Measurements from ENCODE around the gene CASQ1. TPM values are rescaled to one million over a fixed set of nuclear protein-coding genes. Genes with fewer than 3 reads are reported as not detected.

CASQ1 gene
- total RNA-seq, 4 donors from 2014 or later, result 0.95 TPM; not detected in 3

- Histone ChIP-seq H3K9me3 (no peaks in the 10 kb centered on the region), H3K4me1 (peaks cover 42 to 69% (median 56%) of the 10 kb centered on the region in 3 donors), H3K27me3 (no peaks in the 10 kb centered on the region), H3K36me3 (peaks cover 0 to 38% (median 14%) of the 10 kb centered on the region in 3 donors), H3K4me3 (peak overlapping the region; percentile 75 to 97 (median 95)), H3K27ac (peak overlapping the region; percentile 95 to 97 (median 96))
- no peak for DNase-seq
- WGBS, 2 donors, result 3 to 7% methylated on average over 8 to 9 of the region's 9 CpGs
- intact Hi-C loops (cut with DNase I), result loop anchor here (5.0 kb wide), 1 partner anchor 104 kb away; no protein-coding TSS in a partner anchor
- TF ChIP-seq POLR2A (IDR thresholded peaks at IDR 0.05) (no peak), CTCF (IDR thresholded peaks at IDR 0.05) (no peak)
Observed at GRCh38 chr1:160206036-160206389, 15.6 kb downstream of the CASQ1 start.

GRCh38 chr1:160206421-160207117, 16.2 kb downstream of the CASQ1 start:
- H3K4me1 ChIP-seq, result peaks cover 42 to 72% (median 56%) of the 10 kb centered on the region in 3 donors
- no peaks in the 10 kb centered on the region for H3K27me3 ChIP-seq
- TF ChIP-seq CTCF (IDR thresholded peaks at IDR 0.05), result no peak
- no peak for TF ChIP-seq POLR2A (IDR thresholded peaks at IDR 0.05)
- intact Hi-C loops (cut with DNase I), result loop anchor here (5.0 kb wide), 1 partner anchor 104 kb away; no protein-coding TSS in a partner anchor
- H3K4me3 ChIP-seq, result peak overlapping the region; percentile 75 to 97 (median 95)
- no peaks in the 10 kb centered on the region for H3K9me3 ChIP-seq
- 38 to 45% methylated on average over 9 of the region's 9 CpGs for WGBS, 2 donors
- H3K36me3 ChIP-seq, result peaks cover 0 to 43% (median 14%) of the 10 kb centered on the region in 3 donors
- H3K27ac ChIP-seq, result peak overlapping the region; percentile 95 to 97 (median 96)
- DNase-seq, result no peak

- intact Hi-C loops (cut with DNase I), result loop anchor here (5.0 kb wide), 1 partner anchor 105 kb away; no protein-coding TSS in a partner anchor
- Histone ChIP-seq H3K4me3 (peak overlapping the region in 1 of 4 donors; percentile 75), H3K9me3 (no peaks in the 10 kb centered on the region), H3K36me3 (peaks cover 5 to 50% (median 14%) of the 10 kb centered on the region in 3 donors), H3K27me3 (no peaks in the 10 kb centered on the region), H3K27ac (peak overlapping the region; percentile 95 to 97 (median 96)), H3K4me1 (peaks cover 42 to 72% (median 56%) of the 10 kb centered on the region in 3 donors)
- no peak for TF ChIP-seq CTCF (IDR thresholded peaks at IDR 0.05)
- TF ChIP-seq POLR2A (IDR thresholded peaks at IDR 0.05), result no peak
- WGBS, 2 donors, result 74 to 81% methylated on average over 4 of the region's 4 CpGs
- DNase-seq, result no peak
Observed at GRCh38 chr1:160207118-160207650, 16.8 kb downstream of the CASQ1 start.

DNA sequence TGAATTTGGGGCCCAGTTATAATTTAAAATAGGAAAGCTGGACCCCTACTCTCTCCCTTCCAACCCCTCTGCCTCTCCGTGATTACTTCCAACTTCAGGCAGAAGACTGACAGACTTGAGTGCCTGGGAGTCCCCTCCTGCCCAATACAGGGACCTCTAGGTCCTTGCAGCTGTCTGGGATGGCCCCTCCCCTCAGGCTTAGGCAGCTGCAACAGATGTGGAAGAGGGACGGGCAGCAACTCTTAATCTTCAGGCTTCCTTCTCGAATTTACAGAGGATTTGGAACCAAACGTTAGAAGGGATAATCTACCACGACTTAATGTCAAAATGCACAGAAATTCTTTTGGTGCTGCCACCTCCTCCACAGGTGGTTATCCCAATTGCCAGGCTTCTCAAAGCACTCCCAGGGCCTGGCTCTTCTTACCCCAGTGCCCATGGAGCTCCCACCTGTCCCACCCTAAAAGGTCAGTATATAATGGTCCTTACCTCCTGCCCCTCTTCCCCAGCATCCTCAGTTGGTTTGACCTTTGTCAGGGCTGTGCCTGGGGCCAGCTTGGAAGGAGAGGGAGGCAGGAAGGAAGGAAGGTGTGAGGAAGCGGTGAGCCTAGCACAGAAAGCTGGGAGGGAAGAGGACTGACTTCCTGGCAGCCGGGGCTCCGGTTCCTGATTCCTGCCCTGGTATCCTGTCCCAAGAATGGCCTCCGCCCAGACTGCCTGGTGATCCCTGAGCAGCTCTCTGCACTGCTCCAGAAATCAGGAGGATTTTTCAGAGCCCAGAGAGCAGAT, 17.6 kb downstream of the CASQ1 start:
- H3K9me3 ChIP-seq, result no peaks in the 10 kb centered on the region
- intact Hi-C loops (cut with DNase I), result loop anchor here (5.0 kb wide), 1 partner anchor 106 kb away; no protein-coding TSS in a partner anchor
- WGBS, 2 donors, result 40 to 59% methylated on average over 5 to 6 of the region's 9 CpGs
- H3K36me3 ChIP-seq, result peaks cover 13 to 57% (median 16%) of the 10 kb centered on the region in 3 donors
- H3K27ac ChIP-seq, result peak overlapping the region in 3 of 4 donors; percentile 57 to 96 (median 66)
- TF ChIP-seq CTCF (IDR thresholded peaks at IDR 0.05), result no peak
- no peak for TF ChIP-seq POLR2A (IDR thresholded peaks at IDR 0.05)
- no peak overlapping the region for H3K4me3 ChIP-seq
- no peak for DNase-seq
- peaks cover 42 to 73% (median 56%) of the 10 kb centered on the region in 3 donors for H3K4me1 ChIP-seq
- H3K27me3 ChIP-seq, result no peaks in the 10 kb centered on the region
